Measurements from ENCODE around the gene RTP3. TPM values are rescaled to one million over a fixed set of nuclear protein-coding genes. Genes with fewer than 3 reads are reported as not detected.

The RTP3 gene
- total and polyA plus RNA-seq, 12 donors = not detected

GRCh38 chr3:46549408-46549904 is 51.7 kb downstream of the RTP3 start:
- ATAC-seq (no peak), DNase-seq (no peak)
- 54 to 57% methylated on average over 4 of the region's 4 CpGs for whole genome bisulfite sequencing, 2 donors
- H3K4me1 ChIP-seq = peaks cover 0 to 9% (median 0%) of the 10 kb centered on the region in 9 donors
- H3K27ac ChIP-seq = no peak overlapping the region
- intact Hi-C loops (cut with DNase I) = no loop called here
- H3K27me3 ChIP-seq = no peaks in the 10 kb centered on the region
- H3K4me3 ChIP-seq = no peak overlapping the region
- H3K36me3 ChIP-seq = peaks cover 0 to 33% (median 6%) of the 10 kb centered on the region in 9 donors
- H3K9me3 ChIP-seq = no peaks in the 10 kb centered on the region
- no peak for TF ChIP-seq CTCF (IDR thresholded peaks at IDR 0.05)

- H3K27ac ChIP-seq = no peak overlapping the region
- intact Hi-C loops (cut with DNase I) = loop anchor here in 2 of 10 donors (5.0 kb wide), 2 partner anchors 53 to 58 kb away; partner anchors contain the start of gene RTP3 (in 1 of the 2)
Measured at GRCh38 chr3:46549989-46550388, 52.2 kb downstream of the RTP3 start.

More at GRCh38 chr3:46549989-46550388, 52.2 kb downstream of the RTP3 start:
- Histone ChIP-seq H3K4me3 (no peak overlapping the region), H3K9me3 (no peaks in the 10 kb centered on the region), H3K27me3 (no peaks in the 10 kb centered on the region), H3K4me1 (peaks cover 0 to 9% (median 0%) of the 10 kb centered on the region in 9 donors), H3K36me3 (peaks cover 0 to 27% (median 6%) of the 10 kb centered on the region in 9 donors)
- ATAC-seq (no peak), DNase-seq (no peak)
- no peak for TF ChIP-seq CTCF (IDR thresholded peaks at IDR 0.05)
- WGBS, 2 donors = 69 to 70% methylated on average over 1 of the region's 1 CpG

Other genes with a start within 250 kb of the RTP3 start
- 1 to 10 TPM in 2 of 10 donors, under 1 TPM in 8; 0.21 to 8.7 (median 0.67) TPM for gene CCR2, start 143.9 kb upstream of the RTP3 start, total RNA-seq
- under 1 TPM; 0.15 to 0.49 TPM for gene CCR2, start 143.9 kb upstream of the RTP3 start, polyA plus RNA-seq
- gene CCR5, start 127.0 kb upstream of the RTP3 start, total RNA-seq = 1 to 10 TPM in 2 of 10 donors, under 1 TPM in 8; 0.17 to 7.2 (median 0.38) TPM
- under 1 TPM; 0.28 to 0.37 TPM for gene CCR5, start 127.0 kb upstream of the RTP3 start, polyA plus RNA-seq
- gene CCRL2, start 90.7 kb upstream of the RTP3 start, total RNA-seq = 1 to 10 TPM; 1.0 to 5.4 (median 1.7) TPM
- 1 to 10 TPM; 1.8 to 1.9 TPM for gene CCRL2, start 90.7 kb upstream of the RTP3 start, polyA plus RNA-seq
- 1 to 10 TPM; 1.7 to 7.7 (median 3.1) TPM for gene LTF, start 33.1 kb upstream of the RTP3 start, total RNA-seq
- gene LTF, start 33.1 kb upstream of the RTP3 start, polyA plus RNA-seq = 1 to 10 TPM; 2.6 to 3.0 TPM
- gene LRRC2, start 68.3 kb downstream of the RTP3 start, total RNA-seq = 100 to 1,000 TPM; 103 to 163 (median 128) TPM
- gene LRRC2, start 68.3 kb downstream of the RTP3 start, polyA plus RNA-seq = 10 to 100 TPM; 10.7 to 49.8 TPM
- under 1 TPM in 1 of 10 donors, not detected in 9; 0.19 TPM for gene FAM240A, start 114.5 kb downstream of the RTP3 start, total RNA-seq
- not detected for gene FAM240A, start 114.5 kb downstream of the RTP3 start, polyA plus RNA-seq
- 10 to 100 TPM; 16.3 to 41.6 (median 21.6) TPM for gene ALS2CL, start 195.7 kb downstream of the RTP3 start, total RNA-seq
- 100 to 1,000 TPM in 1 of 2 donors, 10 to 100 TPM in 1; 15.6 to 102 TPM for gene ALS2CL, start 195.7 kb downstream of the RTP3 start, polyA plus RNA-seq
- gene TMIE, start 203.4 kb downstream of the RTP3 start, total RNA-seq = 1 to 10 TPM in 1 of 10 donors, under 1 TPM in 8, not detected in 1; 0.21 to 1.1 (median 0.48) TPM
- 1 to 10 TPM in 1 of 2 donors, under 1 TPM in 1; 0.39 to 1.2 TPM for gene TMIE, start 203.4 kb downstream of the RTP3 start, polyA plus RNA-seq
- under 1 TPM in 8 of 10 donors, not detected in 2; 0.09 to 0.37 (median 0.25) TPM for gene PRSS50, start 219.9 kb downstream of the RTP3 start, total RNA-seq
- gene PRSS50, start 219.9 kb downstream of the RTP3 start, polyA plus RNA-seq = under 1 TPM; 0.43 to 0.88 TPM

All from heart right ventricle (tissue), 16 donors.